ENCODE data around the gene NAA40.
"Not testable (repeated sequence)": the region's sequence is repeated elsewhere in the genome, so short reads cannot be mapped to it uniquely, and the experiment has no call there.

NAA40 gene

DNA sequence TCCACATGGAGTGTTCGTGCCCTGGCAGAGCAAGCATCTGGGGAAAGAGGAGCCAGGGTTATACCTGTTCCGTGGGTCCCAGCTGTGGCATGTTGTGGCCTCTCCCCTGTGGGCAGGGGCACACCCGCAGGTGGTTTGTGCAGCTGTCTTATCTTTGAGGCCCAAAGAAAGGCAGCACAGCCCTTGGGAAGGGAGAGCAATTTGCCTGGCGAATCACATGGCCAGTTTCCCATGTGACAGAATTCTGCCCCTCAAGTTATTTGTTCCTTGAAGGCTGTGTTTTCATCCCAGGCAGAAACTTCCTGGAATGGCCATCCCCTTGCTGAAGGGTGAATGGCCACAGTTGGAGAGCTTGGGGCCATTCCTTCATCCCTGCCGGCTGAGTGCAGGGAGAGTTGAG lies 19.2 kb downstream of the NAA40 start:
- TF ChIP-seq SPI1 (IDR thresholded peaks at IDR 0.05; ENCODE audit: borderline replicate concordance, low read depth) = no peak
- TF ChIP-seq POLR2AphosphoS5 (IDR thresholded peaks at IDR 0.05; ENCODE audit: low read depth) = no peak
- no peak for TF ChIP-seq GABPA (IDR thresholded peaks at IDR 0.05; ENCODE audit: low read depth)
- no peak for TF ChIP-seq REST (IDR thresholded peaks at IDR 0.05; ENCODE audit: insufficient replicate concordance, low read depth)
- TF ChIP-seq, protein P1, sequence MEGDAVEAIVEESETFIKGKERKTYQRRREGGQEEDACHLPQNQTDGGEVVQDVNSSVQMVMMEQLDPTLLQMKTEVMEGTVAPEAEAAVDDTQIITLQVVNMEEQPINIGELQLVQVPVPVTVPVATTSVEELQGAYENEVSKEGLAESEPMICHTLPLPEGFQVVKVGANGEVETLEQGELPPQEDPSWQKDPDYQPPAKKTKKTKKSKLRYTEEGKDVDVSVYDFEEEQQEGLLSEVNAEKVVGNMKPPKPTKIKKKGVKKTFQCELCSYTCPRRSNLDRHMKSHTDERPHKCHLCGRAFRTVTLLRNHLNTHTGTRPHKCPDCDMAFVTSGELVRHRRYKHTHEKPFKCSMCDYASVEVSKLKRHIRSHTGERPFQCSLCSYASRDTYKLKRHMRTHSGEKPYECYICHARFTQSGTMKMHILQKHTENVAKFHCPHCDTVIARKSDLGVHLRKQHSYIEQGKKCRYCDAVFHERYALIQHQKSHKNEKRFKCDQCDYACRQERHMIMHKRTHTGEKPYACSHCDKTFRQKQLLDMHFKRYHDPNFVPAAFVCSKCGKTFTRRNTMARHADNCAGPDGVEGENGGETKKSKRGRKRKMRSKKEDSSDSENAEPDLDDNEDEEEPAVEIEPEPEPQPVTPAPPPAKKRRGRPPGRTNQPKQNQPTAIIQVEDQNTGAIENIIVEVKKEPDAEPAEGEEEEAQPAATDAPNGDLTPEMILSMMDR (IDR thresholded peaks at IDR 0.05; ENCODE audit: insufficient read depth, low read length) = no peak
- no peak overlapping the region for H3K27ac ChIP-seq (replicated peaks)
- DNase-seq (ENCODE audit: low read depth in 1 of 2, low spot score in 1 of 2) = no peak
- no peaks in the 10 kb centered on the region for H3K27me3 ChIP-seq (ENCODE audit: insufficient read depth, poor library complexity, severe bottlenecking)
- no peak overlapping the region for H3K4me3 ChIP-seq (replicated peaks; ENCODE audit: insufficient read depth, low read length)

DNA sequence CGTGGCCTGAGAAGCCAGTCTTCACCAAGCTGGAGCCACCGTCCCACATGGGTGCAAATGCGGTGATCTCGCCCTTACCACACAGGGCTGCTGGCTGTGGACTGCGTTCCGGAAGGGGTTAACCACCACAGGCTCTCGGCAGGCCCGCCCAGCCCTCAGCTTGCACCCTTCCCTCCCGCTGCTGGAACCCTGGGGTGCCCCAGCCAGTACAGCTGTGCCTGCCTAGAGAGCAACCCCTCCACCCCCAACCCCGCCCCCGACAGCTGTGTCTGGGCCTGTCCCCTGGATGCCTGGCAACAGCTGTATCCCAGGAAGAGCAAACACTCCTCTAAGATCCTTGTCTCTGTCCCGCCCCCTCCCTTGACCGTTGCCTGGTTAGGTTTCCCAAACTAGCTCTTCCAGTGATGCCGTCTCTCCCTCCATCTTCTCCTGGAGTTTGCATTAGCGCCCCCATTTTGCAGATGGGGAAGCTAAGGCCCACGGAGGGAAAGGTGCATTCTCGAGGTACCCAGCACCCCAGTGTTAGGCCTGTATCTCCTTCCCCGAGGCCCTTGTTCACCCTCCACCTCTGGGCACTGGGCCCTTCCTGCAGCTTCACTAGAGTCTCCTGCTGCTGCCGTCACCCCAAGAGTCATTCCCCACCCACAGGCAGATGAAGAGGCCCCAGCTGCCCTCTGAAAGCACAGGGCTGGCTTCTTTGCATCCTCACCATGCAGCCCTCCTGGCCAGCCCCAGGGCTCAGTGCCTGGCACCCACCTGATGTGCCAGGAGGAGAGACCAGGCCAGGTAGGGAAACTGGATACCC lies 23.0 kb downstream of the NAA40 start:
- TF ChIP-seq GABPA (IDR thresholded peaks at IDR 0.05; ENCODE audit: low read depth) = no peak
- TF ChIP-seq POLR2AphosphoS5 (IDR thresholded peaks at IDR 0.05; ENCODE audit: low read depth) = peak; percentile 91
- Histone ChIP-seq H3K27me3 (ENCODE audit: insufficient read depth, poor library complexity, severe bottlenecking) (no peaks in the 10 kb centered on the region), H3K4me3 (replicated peaks; ENCODE audit: insufficient read depth, low read length) (no peak overlapping the region), H3K27ac (replicated peaks) (peak overlapping the region; percentile 36)
- peak; percentile 67 to 90 for DNase-seq (ENCODE audit: low read depth in 1 of 2, low spot score in 1 of 2)

DNA sequence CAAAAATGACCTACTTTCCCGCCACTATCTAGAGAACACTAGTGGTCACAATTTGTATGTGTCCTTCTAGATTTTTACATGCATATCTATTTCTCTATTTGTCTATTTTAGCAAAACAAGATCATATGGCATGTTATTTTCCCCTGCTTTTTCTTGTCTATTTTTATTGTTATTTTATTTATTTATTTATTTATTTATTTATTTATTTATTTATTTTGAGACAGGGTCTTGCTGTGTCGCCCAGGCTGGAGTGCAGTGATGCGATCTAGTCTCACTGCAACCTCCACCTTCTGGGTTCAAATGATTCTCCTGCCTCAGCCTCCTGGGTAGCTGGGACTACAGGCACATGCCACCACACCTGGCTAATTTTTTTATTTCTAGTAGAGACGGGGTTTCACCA lies 25.1 kb downstream of the NAA40 start:
- not testable (repeated sequence) for H3K27me3 ChIP-seq (ENCODE audit: insufficient read depth, poor library complexity, severe bottlenecking); H3K27ac ChIP-seq (replicated peaks); H3K4me3 ChIP-seq (replicated peaks; ENCODE audit: insufficient read depth, low read length); DNase-seq (ENCODE audit: low read depth in 1 of 2, low spot score in 1 of 2)

DNA sequence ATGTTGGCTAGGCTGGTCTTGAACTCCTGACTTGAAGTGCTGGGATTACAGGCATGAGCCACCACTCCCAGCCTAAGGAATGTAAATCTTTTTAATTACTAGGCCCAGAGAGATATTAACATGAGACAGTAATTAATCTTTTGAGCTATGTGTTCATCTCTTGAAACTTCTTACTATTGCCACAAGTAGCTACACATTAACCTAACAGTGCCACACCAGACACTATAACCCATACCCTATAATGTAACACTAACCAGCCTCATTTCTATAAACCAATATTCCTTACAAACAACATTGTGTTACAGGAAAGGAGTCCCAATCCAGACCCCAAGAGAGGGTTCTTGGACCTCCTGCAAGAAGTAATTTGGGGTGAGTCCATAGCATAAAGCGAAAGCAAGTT lies 27.6 kb downstream of the NAA40 start:
- Histone ChIP-seq H3K27me3 (ENCODE audit: insufficient read depth, poor library complexity, severe bottlenecking) (no peaks in the 10 kb centered on the region), H3K4me3 (replicated peaks; ENCODE audit: insufficient read depth, low read length) (no peak overlapping the region), H3K27ac (replicated peaks) (no peak overlapping the region)
- DNase-seq (ENCODE audit: low read depth in 1 of 2, low spot score in 1 of 2) = no peak
- TF ChIP-seq REST (IDR thresholded peaks at IDR 0.05; ENCODE audit: insufficient replicate concordance, low read depth) (no peak), SPI1 (IDR thresholded peaks at IDR 0.05; ENCODE audit: borderline replicate concordance, low read depth) (no peak), GABPA (IDR thresholded peaks at IDR 0.05; ENCODE audit: low read depth) (no peak)
- TF ChIP-seq, protein P1 (IDR thresholded peaks at IDR 0.05; ENCODE audit: insufficient read depth, low read length) = no peak

DNA sequence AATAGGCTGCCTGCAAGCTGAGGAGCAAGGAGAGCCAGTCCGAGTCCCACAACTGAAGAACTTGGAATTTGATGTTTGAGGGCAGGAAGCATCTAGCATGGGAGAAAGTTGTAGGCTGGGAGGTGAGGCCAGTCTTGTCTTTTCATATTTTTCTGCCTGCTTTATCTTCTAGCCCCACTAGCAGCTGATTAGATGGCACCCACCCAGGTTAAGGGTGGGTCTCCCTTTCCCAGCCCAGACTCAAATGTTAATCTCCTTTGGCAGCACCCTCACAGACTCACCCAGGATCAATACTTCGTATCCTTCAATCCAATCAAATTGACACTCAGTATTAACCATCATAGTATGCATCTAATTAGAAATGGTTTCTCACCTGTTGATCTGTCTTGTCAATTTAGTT lies 30.7 kb downstream of the NAA40 start:
- H3K27ac ChIP-seq (replicated peaks) = no peak overlapping the region
- DNase-seq (ENCODE audit: low read depth in 1 of 2, low spot score in 1 of 2) = no peak
- no peak overlapping the region for H3K4me3 ChIP-seq (replicated peaks; ENCODE audit: insufficient read depth, low read length)
- H3K27me3 ChIP-seq (ENCODE audit: insufficient read depth, poor library complexity, severe bottlenecking) = no peaks in the 10 kb centered on the region
- TF ChIP-seq, protein P1 (IDR thresholded peaks at IDR 0.05; ENCODE audit: insufficient read depth, low read length) = no peak
- TF ChIP-seq POLR2AphosphoS5 (IDR thresholded peaks at IDR 0.05; ENCODE audit: low read depth) (no peak), REST (IDR thresholded peaks at IDR 0.05; ENCODE audit: insufficient replicate concordance, low read depth) (no peak), GABPA (IDR thresholded peaks at IDR 0.05; ENCODE audit: low read depth) (no peak), SPI1 (IDR thresholded peaks at IDR 0.05; ENCODE audit: borderline replicate concordance, low read depth) (no peak)

Data from HL-60 (cell line).